Activated naive CD4-positive, alpha-beta T cell treated with anti-CD3 and anti-CD28 coated beads, Interleukin-2, amount 10 ng/mL, durations not matched to agents 7 days and 5 days (primary cell): ENCODE data around the gene RGS7.

Experiments used
- CTCF ChIA-PET: fragments of 350-600 bp; sonication (Branson Sonifier 250); formaldehyde crosslinking; loops from one replicate; lab custom pipeline; 2021; ENCODE audit warnings: antibody characterized with exemption; lab: Charles Lee
- DNase-seq: peaks from one replicate; pipeline ENCODE4 v3.0.0-alpha.2; 2020
- H3K27ac Mint-ChIP-seq: one replicate; pipeline ENCODE4 v1.8.0; 2021; ENCODE audit warnings: mild to moderate bottlenecking, moderate library complexity, mixed read lengths
- H3K27me3 Mint-ChIP-seq: one replicate; pipeline ENCODE4 v1.8.0; 2021; ENCODE audit warnings: mild to moderate bottlenecking, mixed read lengths
- H3K36me3 Mint-ChIP-seq: one replicate; pipeline ENCODE4 v1.8.0; 2021; ENCODE audit warnings: mixed read lengths
- H3K4me1 Mint-ChIP-seq: one replicate; pipeline ENCODE4 v1.8.0; 2021; ENCODE audit warnings: mixed read lengths
- H3K4me3 Mint-ChIP-seq: one replicate; pipeline ENCODE4 v1.8.0; 2021; ENCODE audit warnings: mild to moderate bottlenecking, moderate library complexity, mixed read lengths
- H3K9me3 Mint-ChIP-seq: one replicate; pipeline ENCODE4 v1.8.0; 2021; ENCODE audit warnings: mixed read lengths

RGS7 gene

GRCh38 chr1:240942901-240943300 lies 414.1 kb downstream of the RGS7 start:
- H3K4me3 Mint-ChIP-seq: no peak overlapping the region
- no peak overlapping the region for H3K27ac Mint-ChIP-seq
- no peaks in the 10 kb centered on the region for H3K36me3 Mint-ChIP-seq
- no peak for DNase-seq
- H3K9me3 Mint-ChIP-seq: peaks cover 5% of the 10 kb centered on the region
- no peaks in the 10 kb centered on the region for H3K27me3 Mint-ChIP-seq
- H3K4me1 Mint-ChIP-seq: no peaks in the 10 kb centered on the region
- CTCF ChIA-PET: no interaction called here

- H3K9me3 Mint-ChIP-seq: peaks cover 14% of the 10 kb centered on the region
- CTCF ChIA-PET: no interaction called here
- no peaks in the 10 kb centered on the region for H3K27me3 Mint-ChIP-seq
- no peaks in the 10 kb centered on the region for H3K4me1 Mint-ChIP-seq
- no peaks in the 10 kb centered on the region for H3K36me3 Mint-ChIP-seq
- no peak overlapping the region for H3K27ac Mint-ChIP-seq
- no peak overlapping the region for H3K4me3 Mint-ChIP-seq
- no peak for DNase-seq
Observed at GRCh38 chr1:240941701-240942370, 415.2 kb downstream of the RGS7 start.

GRCh38 chr1:240936911-240937668 lies 419.9 kb downstream of the RGS7 start:
- CTCF ChIA-PET: no interaction called here
- DNase-seq: no peak

GRCh38 chr1:240935920-240936319 lies 421.1 kb downstream of the RGS7 start:
- Mint-ChIP-seq H3K4me1 (no peaks in the 10 kb centered on the region), H3K36me3 (no peaks in the 10 kb centered on the region), H3K9me3 (peaks cover 19% of the 10 kb centered on the region), H3K27me3 (no peaks in the 10 kb centered on the region), H3K4me3 (no peak overlapping the region), H3K27ac (no peak overlapping the region)
- CTCF ChIA-PET: no interaction called here
- DNase-seq: no peak

More at GRCh38 chr1:240936911-240937668, 419.9 kb downstream of the RGS7 start:
- Mint-ChIP-seq H3K4me3 (no peak overlapping the region), H3K27ac (no peak overlapping the region), H3K27me3 (no peaks in the 10 kb centered on the region), H3K36me3 (no peaks in the 10 kb centered on the region), H3K4me1 (no peaks in the 10 kb centered on the region), H3K9me3 (peaks cover 21% of the 10 kb centered on the region)

- Mint-ChIP-seq H3K4me1 (no peaks in the 10 kb centered on the region), H3K27me3 (no peaks in the 10 kb centered on the region), H3K9me3 (peaks cover 16% of the 10 kb centered on the region), H3K27ac (no peak overlapping the region), H3K36me3 (no peaks in the 10 kb centered on the region), H3K4me3 (no peak overlapping the region)
- CTCF ChIA-PET: no interaction called here
- DNase-seq: no peak
Observed at GRCh38 chr1:240931031-240931430, 426.0 kb downstream of the RGS7 start.

- Mint-ChIP-seq H3K4me3 (no peak overlapping the region), H3K4me1 (no peaks in the 10 kb centered on the region), H3K27me3 (no peaks in the 10 kb centered on the region), H3K36me3 (no peaks in the 10 kb centered on the region), H3K9me3 (peaks cover 17% of the 10 kb centered on the region), H3K27ac (no peak overlapping the region)
- DNase-seq: no peak
- CTCF ChIA-PET: no interaction called here
Observed at GRCh38 chr1:240928265-240928664, 428.7 kb downstream of the RGS7 start.

- CTCF ChIA-PET: no interaction called here
Observed at GRCh38 chr1:240927821-240928220, 429.2 kb downstream of the RGS7 start.

GRCh38 chr1:240925273-240925672 lies 431.7 kb downstream of the RGS7 start:
- H3K4me3 Mint-ChIP-seq: no peak overlapping the region
- CTCF ChIA-PET: no interaction called here

More at GRCh38 chr1:240927821-240928220, 429.2 kb downstream of the RGS7 start:
- H3K9me3 Mint-ChIP-seq: peaks cover 17% of the 10 kb centered on the region
- H3K36me3 Mint-ChIP-seq: no peaks in the 10 kb centered on the region
- DNase-seq: no peak
- no peaks in the 10 kb centered on the region for H3K4me1 Mint-ChIP-seq
- H3K4me3 Mint-ChIP-seq: no peak overlapping the region
- no peaks in the 10 kb centered on the region for H3K27me3 Mint-ChIP-seq
- no peak overlapping the region for H3K27ac Mint-ChIP-seq

GRCh38 chr1:240917976-240918375 lies 439.0 kb downstream of the RGS7 start:
- Mint-ChIP-seq H3K27ac (no peak overlapping the region), H3K4me1 (no peaks in the 10 kb centered on the region), H3K9me3 (peaks cover 8% of the 10 kb centered on the region), H3K27me3 (no peaks in the 10 kb centered on the region), H3K4me3 (no peak overlapping the region), H3K36me3 (no peaks in the 10 kb centered on the region)
- no peak for DNase-seq
- CTCF ChIA-PET: no interaction called here

More at GRCh38 chr1:240925273-240925672, 431.7 kb downstream of the RGS7 start:
- Mint-ChIP-seq H3K4me1 (no peaks in the 10 kb centered on the region), H3K27ac (no peak overlapping the region), H3K36me3 (no peaks in the 10 kb centered on the region), H3K9me3 (peaks cover 19% of the 10 kb centered on the region), H3K27me3 (no peaks in the 10 kb centered on the region)
- no peak for DNase-seq

GRCh38 chr1:240914506-240914905 lies 442.5 kb downstream of the RGS7 start:
- Mint-ChIP-seq H3K4me1 (no peaks in the 10 kb centered on the region), H3K4me3 (no peak overlapping the region), H3K9me3 (peaks cover 6% of the 10 kb centered on the region), H3K27me3 (no peaks in the 10 kb centered on the region), H3K36me3 (no peaks in the 10 kb centered on the region), H3K27ac (no peak overlapping the region)
- DNase-seq: no peak
- CTCF ChIA-PET: no interaction called here

GRCh38 chr1:240912821-240913220 lies 444.2 kb downstream of the RGS7 start:
- DNase-seq: no peak
- no peaks in the 10 kb centered on the region for H3K4me1 Mint-ChIP-seq
- CTCF ChIA-PET: no interaction called here
- H3K36me3 Mint-ChIP-seq: no peaks in the 10 kb centered on the region
- no peak overlapping the region for H3K4me3 Mint-ChIP-seq
- H3K9me3 Mint-ChIP-seq: peaks cover 3% of the 10 kb centered on the region
- no peak overlapping the region for H3K27ac Mint-ChIP-seq
- H3K27me3 Mint-ChIP-seq: no peaks in the 10 kb centered on the region

- H3K4me1 Mint-ChIP-seq: no peaks in the 10 kb centered on the region
- CTCF ChIA-PET: interaction anchor here (0.6 kb wide), 1 partner anchor 827 kb away, joined by 3 read pairs; no protein-coding TSS in a partner anchor
- DNase-seq: no peak
- H3K4me3 Mint-ChIP-seq: no peak overlapping the region
- no peaks in the 10 kb centered on the region for H3K27me3 Mint-ChIP-seq
- H3K27ac Mint-ChIP-seq: no peak overlapping the region
- H3K36me3 Mint-ChIP-seq: no peaks in the 10 kb centered on the region
- H3K9me3 Mint-ChIP-seq: no peaks in the 10 kb centered on the region
Observed at GRCh38 chr1:240909701-240910457, 447.1 kb downstream of the RGS7 start.

- DNase-seq: no peak
- H3K9me3 Mint-ChIP-seq: peaks cover 4% of the 10 kb centered on the region
- no peak overlapping the region for H3K27ac Mint-ChIP-seq
- H3K36me3 Mint-ChIP-seq: no peaks in the 10 kb centered on the region
- no peaks in the 10 kb centered on the region for H3K27me3 Mint-ChIP-seq
- no peaks in the 10 kb centered on the region for H3K4me1 Mint-ChIP-seq
- CTCF ChIA-PET: no interaction called here
- no peak overlapping the region for H3K4me3 Mint-ChIP-seq
Observed at GRCh38 chr1:240906477-240906876, 450.5 kb downstream of the RGS7 start.

- CTCF ChIA-PET: no interaction called here
- no peak for DNase-seq
- Mint-ChIP-seq H3K9me3 (peaks cover 5% of the 10 kb centered on the region), H3K4me3 (no peak overlapping the region), H3K27me3 (no peaks in the 10 kb centered on the region), H3K4me1 (no peaks in the 10 kb centered on the region), H3K36me3 (no peaks in the 10 kb centered on the region), H3K27ac (no peak overlapping the region)
Observed at GRCh38 chr1:240905225-240905765, 451.7 kb downstream of the RGS7 start.
